Non-pigmented ciliary epithelial cell (primary cell): ENCODE measurements around the gene AQP12B.
"Not testable (repeated sequence)": the region's sequence is repeated elsewhere in the genome, so short reads cannot be mapped to it uniquely, and the experiment has no call there.

ENCODE experiments used
- DNase-seq: peaks from one replicate; pipeline ENCODE4 v3.0.0-alpha.2; 2010; ENCODE audit warnings: low read depth

The AQP12B gene

DNA sequence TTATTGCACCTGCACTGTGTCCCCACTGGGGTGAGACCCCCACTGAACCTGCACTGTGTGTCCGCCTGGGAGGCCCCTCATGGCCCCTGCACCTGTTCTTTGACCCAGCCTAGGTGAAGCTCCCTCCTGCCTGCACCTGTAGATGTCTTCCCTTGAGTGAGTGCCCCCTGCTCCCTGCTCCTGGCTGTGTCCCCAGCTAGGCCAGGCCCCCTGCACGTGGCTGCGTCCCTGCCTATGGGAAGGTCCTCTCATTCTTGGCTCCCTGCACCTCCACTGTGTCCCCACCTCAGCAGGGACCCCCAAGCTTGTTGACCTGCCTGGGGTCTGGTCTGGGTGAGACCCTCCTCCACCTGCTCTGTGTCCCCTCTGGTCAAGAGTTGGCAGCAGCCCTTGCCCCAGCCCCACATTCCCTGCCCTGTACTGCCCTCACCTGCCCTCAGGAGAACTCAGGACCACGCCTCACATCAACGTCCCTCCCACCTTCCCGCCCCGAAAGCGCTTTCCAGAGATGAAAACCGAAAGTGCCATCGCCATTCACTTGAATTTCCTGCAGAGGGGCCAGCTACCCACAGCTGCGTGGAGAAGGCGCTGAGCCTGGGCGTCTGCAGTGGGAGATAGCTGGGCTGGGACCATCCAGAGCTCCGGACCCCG is 769 bp upstream of the AQP12B start:
- not testable (repeated sequence) for DNase-seq

- DNase-seq = not testable (repeated sequence)
Measured at GRCh38 chr2:240680185-240680584, 2.5 kb downstream of the AQP12B start.

DNA sequence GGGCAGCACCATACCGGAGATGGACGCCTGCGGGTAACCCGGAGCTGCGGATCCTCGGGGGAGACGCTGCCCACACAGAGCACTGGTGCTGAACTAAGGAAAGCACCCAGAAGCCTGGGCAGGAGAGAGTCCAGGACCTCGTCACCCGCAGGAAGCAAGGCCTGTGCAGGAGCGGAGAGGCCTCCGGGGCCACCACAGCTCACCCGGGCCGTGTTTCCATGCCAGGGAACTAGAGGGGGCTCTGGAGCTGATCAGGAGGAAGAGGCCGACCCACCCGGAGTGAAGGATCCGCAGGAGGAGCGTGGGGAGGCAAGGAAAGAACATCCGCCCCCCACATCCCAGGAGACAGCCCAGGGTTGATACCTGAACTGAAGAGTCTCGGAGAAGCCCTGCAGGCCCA is 3.8 kb downstream of the AQP12B start:
- not testable (repeated sequence) for DNase-seq

GRCh38 chr2:240678043-240678442 is 4.6 kb downstream of the AQP12B start:
- DNase-seq = not testable (repeated sequence)

DNA sequence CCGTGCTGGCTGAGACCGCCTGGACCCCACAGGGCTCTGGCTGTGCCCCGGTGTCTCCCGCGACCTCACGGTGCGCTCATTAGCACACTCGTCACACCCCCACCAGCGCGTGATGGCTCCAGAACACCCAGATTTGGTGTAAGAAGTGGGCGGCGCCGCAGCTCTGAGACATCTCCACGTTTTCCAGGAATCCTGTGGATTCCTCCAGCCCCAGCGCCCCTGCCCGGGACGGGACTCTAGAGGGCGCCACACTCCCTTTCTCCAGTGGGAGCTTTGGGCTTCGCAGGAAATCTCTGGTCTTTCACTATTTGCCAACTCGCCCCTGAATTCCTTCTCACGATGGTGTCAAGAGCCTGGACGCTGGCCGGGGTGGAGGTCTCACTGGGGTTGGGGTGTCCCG is 7.3 kb downstream of the AQP12B start:
- not testable (repeated sequence) for DNase-seq

DNA sequence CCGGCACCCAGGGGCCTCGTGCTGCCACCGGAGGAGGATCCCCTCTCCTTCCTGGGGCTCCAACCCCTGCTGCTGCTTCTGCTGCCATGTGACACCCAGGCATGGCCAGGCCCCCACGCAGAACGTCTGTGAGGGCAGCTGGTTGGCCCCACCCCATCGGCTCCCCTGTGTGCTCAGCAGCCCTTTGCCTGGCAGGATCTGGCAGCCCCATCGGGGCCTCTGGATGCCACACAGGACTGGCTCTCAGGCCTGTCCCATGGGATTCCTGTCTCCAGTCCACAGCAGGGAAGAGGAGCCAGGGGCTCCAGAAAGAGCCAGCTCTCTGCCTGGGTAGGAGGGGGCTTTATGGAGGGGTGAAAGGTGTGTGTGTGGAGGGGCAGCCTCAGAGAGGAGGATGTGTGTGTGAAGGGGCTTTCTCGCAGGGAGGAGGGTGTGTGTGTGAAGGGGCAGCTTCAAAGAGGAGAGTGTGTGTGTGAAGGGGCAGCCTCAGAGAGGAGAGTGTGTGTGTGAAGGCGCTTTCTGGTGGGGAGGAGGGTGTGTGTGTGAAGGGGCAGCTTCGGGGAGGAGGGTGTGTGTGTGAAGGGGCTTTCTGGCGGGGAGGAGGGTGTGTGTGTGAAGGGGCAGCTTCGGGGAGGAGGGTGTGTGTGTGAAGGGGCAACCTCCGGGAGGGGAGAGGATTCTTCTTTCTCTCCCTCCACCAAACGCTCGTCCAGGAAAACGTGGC is 8.1 kb downstream of the AQP12B start:
- DNase-seq = not testable (repeated sequence)

DNA sequence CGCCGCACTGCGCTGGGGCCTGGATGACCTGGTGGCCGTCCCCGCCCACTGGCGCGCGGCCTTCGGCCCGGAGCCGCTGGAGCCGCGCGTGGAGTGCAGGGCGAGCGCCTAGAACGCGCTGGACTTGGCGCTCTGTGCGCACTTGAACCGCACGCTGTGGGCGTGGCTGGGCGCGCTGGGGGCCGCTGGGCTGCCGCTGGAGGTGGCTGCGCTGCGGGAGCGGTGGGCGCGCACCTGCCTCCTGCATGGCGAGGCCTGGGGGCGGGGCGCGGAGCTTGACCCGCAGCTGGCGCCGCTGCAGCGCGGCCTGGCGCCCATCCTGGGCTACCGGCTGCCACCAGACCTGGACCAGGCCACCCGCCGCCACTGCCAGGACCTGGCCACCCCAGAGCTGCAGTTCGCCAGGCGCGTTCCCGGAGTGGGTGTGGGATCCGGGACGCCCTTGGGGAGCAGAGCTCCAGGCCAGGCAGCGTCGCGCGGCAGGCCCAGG is 9.9 kb downstream of the AQP12B start:
- DNase-seq = no peak

- no peak for DNase-seq
Measured at GRCh38 chr2:240672076-240672700, 10.5 kb downstream of the AQP12B start.

DNA sequence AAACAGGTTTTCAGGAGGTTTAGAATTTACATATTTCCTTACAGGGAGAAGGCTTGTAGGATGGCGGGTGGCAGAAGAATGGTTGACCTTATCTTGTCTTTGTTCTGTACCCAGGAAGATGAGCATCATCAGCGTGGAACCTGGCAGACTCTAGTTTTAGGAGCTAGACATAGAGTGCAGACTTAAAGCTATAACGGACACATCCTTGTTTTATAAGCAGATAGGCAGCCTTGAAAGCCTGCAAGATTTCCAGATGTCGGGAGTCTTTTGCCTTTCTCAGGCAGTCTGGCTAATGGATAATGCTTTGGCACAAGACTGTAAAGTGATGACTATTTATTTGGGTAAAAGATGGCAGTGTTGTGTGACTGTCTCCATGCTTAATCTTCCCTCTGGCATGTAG is 11.7 kb downstream of the AQP12B start:
- no peak for DNase-seq

- no peak for DNase-seq
Measured at GRCh38 chr2:240670402-240670801, 12.3 kb downstream of the AQP12B start.

GRCh38 chr2:240664622-240665021 is 18.1 kb downstream of the AQP12B start:
- DNase-seq = no peak

- no peak for DNase-seq
Measured at GRCh38 chr2:240663546-240664190, 19.0 kb downstream of the AQP12B start.

DNA sequence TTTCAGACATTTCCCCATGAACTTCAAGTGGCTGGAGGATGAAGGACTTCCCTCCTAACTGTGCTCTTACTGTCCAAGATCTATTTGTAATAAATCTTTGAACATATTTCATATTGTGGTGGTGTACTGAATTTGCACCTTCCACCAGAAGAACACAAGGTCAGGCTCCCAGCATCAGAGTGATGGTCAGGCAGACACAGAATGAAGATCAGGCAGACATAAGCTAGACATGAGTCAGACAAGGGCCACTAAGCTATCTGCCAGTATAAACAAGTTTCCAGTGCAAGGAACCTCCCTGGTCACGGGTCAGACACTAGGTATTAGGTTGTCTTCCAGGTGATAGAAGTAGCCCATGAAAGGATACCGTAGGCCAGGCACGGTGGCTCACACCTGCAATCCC is 20.0 kb downstream of the AQP12B start:
- no peak for DNase-seq

GRCh38 chr2:240659883-240660282 is 22.8 kb downstream of the AQP12B start:
- DNase-seq = not testable (repeated sequence)

DNA sequence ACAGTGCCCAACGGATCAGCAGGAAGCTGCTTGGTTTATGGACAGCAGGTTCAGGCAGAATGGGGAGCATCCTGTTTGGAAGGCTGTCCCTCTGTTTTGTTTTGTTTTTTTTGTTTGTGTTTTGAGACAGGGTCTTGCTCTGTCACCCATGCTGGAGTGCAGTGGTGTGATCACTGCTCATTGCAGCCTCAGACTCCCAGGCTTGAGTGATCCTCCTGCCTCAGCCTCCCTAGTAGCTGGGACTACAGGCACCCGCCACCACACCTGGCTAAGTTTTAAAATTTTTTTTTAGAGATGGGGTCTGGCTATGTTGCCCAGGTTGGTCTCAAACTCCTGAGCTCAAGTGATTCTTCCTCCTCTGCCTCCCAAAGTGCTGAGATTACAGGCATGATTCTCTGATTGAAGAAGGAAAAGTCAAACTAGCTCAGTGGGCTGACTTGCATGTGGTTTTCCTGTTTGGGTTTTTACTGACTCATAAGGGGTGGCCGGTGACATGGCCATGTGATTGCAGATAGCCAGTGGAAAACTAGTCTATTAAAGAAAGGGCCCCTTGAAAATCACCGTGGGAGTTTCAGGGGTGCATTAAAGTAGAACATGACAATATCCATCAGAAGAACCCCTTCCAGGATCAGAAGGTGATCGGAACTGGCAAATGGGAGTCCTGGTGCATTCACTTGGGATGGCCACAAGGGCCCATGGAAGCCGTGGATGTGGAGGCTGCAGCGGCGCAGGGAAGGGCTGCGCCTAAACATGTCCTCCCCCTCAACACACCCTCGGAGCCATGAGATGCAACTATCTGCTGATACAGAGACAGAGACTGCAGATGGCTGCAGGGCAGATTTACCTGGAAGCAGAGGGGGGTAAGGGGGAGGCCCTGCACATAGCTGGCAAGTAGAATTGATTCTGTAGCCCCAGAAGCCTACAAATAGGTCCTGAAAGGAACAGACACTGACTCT is 26.5 kb downstream of the AQP12B start:
- peak; percentile 11 for DNase-seq

- no peak for DNase-seq
Measured at GRCh38 chr2:240651185-240651584, 31.5 kb downstream of the AQP12B start.

DNA sequence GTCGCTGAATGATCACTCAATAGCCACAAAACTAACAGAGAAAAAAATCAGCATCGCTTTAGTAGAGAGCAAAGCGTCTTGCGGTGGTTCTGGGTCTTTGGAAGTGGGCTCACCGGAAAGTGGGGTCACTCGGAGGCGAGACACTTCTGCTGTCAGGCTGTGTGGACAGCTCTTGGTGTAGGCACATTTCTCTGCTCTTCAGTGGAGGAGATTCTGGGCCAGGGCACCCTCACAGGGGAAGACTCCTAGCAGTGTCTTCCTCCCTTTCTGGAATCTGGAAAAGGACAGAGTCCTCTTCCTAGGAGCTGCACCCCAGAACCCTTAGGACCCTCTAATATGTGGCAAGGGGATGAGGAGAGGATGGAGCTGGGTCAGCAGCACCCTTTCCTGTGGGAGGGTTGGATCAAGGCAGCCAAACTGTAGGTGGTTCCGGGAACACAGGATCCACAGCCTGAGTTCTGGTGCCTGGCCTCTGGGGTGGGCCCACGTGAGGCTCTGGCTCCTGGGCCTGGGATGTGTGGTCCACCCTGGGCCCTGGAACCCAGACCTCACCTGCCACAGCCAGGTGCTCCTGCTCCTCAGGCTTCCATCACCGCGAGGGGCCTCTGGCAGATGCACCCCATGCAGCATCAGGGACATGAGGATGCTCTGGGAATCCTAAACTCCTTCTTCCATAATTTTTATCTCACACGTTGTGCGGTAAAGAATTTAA is 32.3 kb downstream of the AQP12B start:
- DNase-seq = no peak

DNA sequence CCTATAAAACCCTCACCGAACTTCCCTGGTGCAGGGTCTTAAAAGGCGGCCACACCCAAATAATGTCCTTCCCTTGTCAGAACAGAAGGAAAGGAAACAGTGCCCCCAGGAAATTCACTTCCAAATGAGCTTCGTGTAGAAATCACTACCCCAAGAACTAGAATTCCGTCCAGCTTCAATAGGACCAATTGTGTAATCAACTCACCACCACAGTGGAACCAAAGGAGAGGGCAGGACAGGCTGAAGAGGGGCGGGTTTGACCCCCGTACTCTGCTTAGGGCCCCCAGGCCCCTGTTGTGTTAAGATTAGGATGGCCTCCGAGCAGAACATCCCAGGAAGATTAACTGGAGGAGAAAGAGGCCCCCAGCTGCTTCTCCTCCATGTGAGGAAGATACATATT is 33.4 kb downstream of the AQP12B start:
- no peak for DNase-seq

- DNase-seq = no peak
Measured at GRCh38 chr2:240648650-240649275, 33.9 kb downstream of the AQP12B start.

GRCh38 chr2:240648155-240648649 is 34.5 kb downstream of the AQP12B start:
- no peak for DNase-seq
